ENCODE measurements around the gene SEC14L5.

DNA sequence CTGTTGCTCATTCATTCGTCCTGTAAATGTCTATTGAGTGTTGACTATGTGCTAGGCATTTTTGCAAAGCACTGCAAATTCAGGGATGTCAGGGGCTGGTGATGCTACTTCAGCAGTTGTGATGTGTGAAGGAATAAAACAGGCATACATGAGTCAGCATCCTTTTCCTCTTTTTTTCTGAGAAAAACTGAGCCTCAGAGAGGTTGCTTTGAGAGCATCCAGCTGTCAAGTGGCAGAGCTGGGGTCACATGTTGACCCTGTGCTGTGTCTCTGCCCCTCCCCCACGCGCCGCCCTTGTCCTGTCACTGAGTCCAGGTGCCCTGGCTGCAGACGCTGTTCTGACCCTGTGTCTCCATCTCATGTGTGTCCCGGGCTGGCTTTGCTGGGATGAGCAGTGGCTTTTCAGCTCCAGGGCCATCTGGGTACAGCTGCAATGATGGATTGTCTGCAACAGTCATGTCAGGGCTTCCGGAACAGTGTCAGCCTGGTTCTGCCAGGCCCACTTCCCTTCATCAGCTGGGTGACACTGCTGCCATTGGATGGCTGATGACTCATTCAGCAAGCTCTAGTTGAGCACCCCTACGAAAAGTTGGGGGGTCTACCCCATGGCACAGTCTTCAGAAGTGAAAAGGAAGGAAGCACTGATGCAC, 14.9 kb downstream of the SEC14L5 start:
- no peak for TF ChIP-seq POLR2A (IDR thresholded peaks at IDR 0.05; ENCODE audit: low read length)
- no peak for TF ChIP-seq GATA1 (IDR thresholded peaks at IDR 0.05; ENCODE audit: low read depth, low read length)
